Right lobe of liver (tissue), 4 donors: ENCODE results near the gene HOXC10.

Source experiments
- POLR2A ChIP-seq: fragments of 450-650 bp; IDR thresholded peaks from one replicate; pipeline ENCODE4 v1.6.1; 2017; ENCODE audit warnings: antibody characterized with exemption, mild to moderate bottlenecking
- TF ChIP-seq, protein P1 (sequence below), 4 donors: fragments of 200-600 bp in 3 of 4; fragments of 450-650 bp in 1 of 4; IDR thresholded peaks; one replicate each; pipeline versions ENCODE4 v1.5.1 to v1.8.0; 2016 to 2022; ENCODE audit warnings: antibody characterized with exemption in 4 of 4, mild to moderate bottlenecking in 2 of 4
- donor health status: DM: no; HTN: no; CAD: no.
- donor health status: DM: no; HTN: no; CAD: no.
- donor health status: DM: no; HTN: yes; CAD: no.

DNA sequence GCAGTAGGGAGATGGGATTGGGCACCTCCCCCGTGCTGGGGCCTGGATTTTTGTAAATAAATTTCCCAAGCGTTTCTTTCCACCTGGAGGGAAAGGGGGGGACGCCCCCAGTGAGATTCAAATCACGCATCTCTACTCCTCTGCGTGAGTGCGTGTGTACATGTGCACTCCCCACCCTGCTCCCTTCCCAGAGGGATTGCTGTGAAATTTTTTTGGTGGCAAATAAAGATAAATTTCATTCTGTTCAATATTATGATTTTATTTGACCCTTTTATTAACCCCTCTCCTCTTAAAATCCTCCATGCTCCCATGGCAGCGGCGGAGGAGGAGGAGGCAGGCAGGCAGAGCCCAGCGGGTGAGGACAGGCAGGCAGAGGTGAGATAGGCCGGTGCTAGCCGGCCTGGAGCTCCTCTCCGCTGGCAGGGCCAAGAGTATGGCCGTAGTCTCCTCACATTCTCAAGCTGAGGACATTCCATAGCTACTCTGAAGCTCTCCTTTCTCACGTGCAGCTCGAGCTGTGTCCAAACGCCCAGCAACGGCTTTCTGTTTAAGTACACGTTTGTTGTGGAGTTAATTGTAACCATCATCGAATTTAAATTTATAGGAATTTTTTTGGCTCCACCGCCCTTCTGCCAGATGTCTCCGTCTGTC, 8.6 kb upstream of the HOXC10 start:
- TF ChIP-seq, protein P1, sequence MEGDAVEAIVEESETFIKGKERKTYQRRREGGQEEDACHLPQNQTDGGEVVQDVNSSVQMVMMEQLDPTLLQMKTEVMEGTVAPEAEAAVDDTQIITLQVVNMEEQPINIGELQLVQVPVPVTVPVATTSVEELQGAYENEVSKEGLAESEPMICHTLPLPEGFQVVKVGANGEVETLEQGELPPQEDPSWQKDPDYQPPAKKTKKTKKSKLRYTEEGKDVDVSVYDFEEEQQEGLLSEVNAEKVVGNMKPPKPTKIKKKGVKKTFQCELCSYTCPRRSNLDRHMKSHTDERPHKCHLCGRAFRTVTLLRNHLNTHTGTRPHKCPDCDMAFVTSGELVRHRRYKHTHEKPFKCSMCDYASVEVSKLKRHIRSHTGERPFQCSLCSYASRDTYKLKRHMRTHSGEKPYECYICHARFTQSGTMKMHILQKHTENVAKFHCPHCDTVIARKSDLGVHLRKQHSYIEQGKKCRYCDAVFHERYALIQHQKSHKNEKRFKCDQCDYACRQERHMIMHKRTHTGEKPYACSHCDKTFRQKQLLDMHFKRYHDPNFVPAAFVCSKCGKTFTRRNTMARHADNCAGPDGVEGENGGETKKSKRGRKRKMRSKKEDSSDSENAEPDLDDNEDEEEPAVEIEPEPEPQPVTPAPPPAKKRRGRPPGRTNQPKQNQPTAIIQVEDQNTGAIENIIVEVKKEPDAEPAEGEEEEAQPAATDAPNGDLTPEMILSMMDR (IDR thresholded peaks at IDR 0.05) = no peak
- TF ChIP-seq POLR2A = no peak
